ENCODE results near the gene SLC22A23.

The SLC22A23 gene

GRCh38 chr6:3431994-3432393 lies 24.9 kb downstream of the SLC22A23 start:
- no peak for DNase-seq (ENCODE audit: extremely low read depth, low read depth)
- no peak for TF ChIP-seq CTCF (IDR thresholded peaks at IDR 0.05; ENCODE audit: low read depth, low read length)

GRCh38 chr6:3429211-3429610 lies 27.6 kb downstream of the SLC22A23 start:
- DNase-seq (ENCODE audit: extremely low read depth, low read depth) = no peak
- no peak for TF ChIP-seq CTCF (IDR thresholded peaks at IDR 0.05; ENCODE audit: low read depth, low read length)

- no peak for DNase-seq (ENCODE audit: extremely low read depth, low read depth)
- no peak for TF ChIP-seq CTCF (IDR thresholded peaks at IDR 0.05; ENCODE audit: low read depth, low read length)
Measured at GRCh38 chr6:3428700-3429099, 28.1 kb downstream of the SLC22A23 start.

- no peak for DNase-seq (ENCODE audit: extremely low read depth, low read depth)
- TF ChIP-seq CTCF (IDR thresholded peaks at IDR 0.05; ENCODE audit: low read depth, low read length) = no peak
Measured at GRCh38 chr6:3428247-3428646, 28.6 kb downstream of the SLC22A23 start.

GRCh38 chr6:3427687-3428085 lies 29.2 kb downstream of the SLC22A23 start:
- no peak for DNase-seq (ENCODE audit: extremely low read depth, low read depth)
- TF ChIP-seq CTCF (IDR thresholded peaks at IDR 0.05; ENCODE audit: low read depth, low read length) = no peak

- TF ChIP-seq CTCF (IDR thresholded peaks at IDR 0.05; ENCODE audit: low read depth, low read length) = no peak
- DNase-seq (ENCODE audit: extremely low read depth, low read depth) = no peak
Measured at GRCh38 chr6:3426927-3427686, 29.7 kb downstream of the SLC22A23 start.

- DNase-seq (ENCODE audit: extremely low read depth, low read depth) = no peak
Measured at GRCh38 chr6:3426091-3426926, 30.5 kb downstream of the SLC22A23 start.

More at GRCh38 chr6:3426091-3426926, 30.5 kb downstream of the SLC22A23 start:
- TF ChIP-seq CTCF (IDR thresholded peaks at IDR 0.05; ENCODE audit: low read depth, low read length) = no peak

All from AG09319 (cell line).